HUDEP-2 (cell line): ENCODE data around the gene DENND1A.
"Not testable (repeated sequence)": the region's sequence is repeated elsewhere in the genome, so short reads cannot be mapped to it uniquely, and the experiment has no call there.

Experiments used
- DNase-seq, 76 experiments: peaks; one replicate each; lab custom pipeline; 2025; ENCODE audit not compliant: unreplicated experiment in 76 of 76; lab: John Stamatoyannopoulos, UW

DENND1A gene

GRCh38 chr9:123741214-123741613, 188.7 kb downstream of the DENND1A start:
- DNase-seq: no peak

- no peak for DNase-seq
These were observed 190.0 kb downstream of the DENND1A start for GRCh38 chr9:123739902-123740301.

- DNase-seq: no peak
These were observed 190.5 kb downstream of the DENND1A start for GRCh38 chr9:123739387-123739786.

- no peak for DNase-seq
These were observed 191.3 kb downstream of the DENND1A start for GRCh38 chr9:123738648-123739047.

GRCh38 chr9:123735376-123735775, 194.6 kb downstream of the DENND1A start:
- no peak for DNase-seq

GRCh38 chr9:123728571-123728970, 201.4 kb downstream of the DENND1A start:
- not testable (repeated sequence) for DNase-seq

- DNase-seq: no peak
These were observed 202.6 kb downstream of the DENND1A start for GRCh38 chr9:123727332-123727731.

GRCh38 chr9:123725389-123725788, 204.5 kb downstream of the DENND1A start:
- DNase-seq: no peak

- no peak for DNase-seq
These were observed 205.6 kb downstream of the DENND1A start for GRCh38 chr9:123724211-123724796.

- no peak for DNase-seq
These were observed 206.6 kb downstream of the DENND1A start for GRCh38 chr9:123723135-123723875.

GRCh38 chr9:123722378-123722777, 207.5 kb downstream of the DENND1A start:
- DNase-seq: no peak

GRCh38 chr9:123718188-123718587, 211.7 kb downstream of the DENND1A start:
- DNase-seq: no peak

- peak in 1 of 76 experiments; percentile 2 for DNase-seq
These were observed 212.2 kb downstream of the DENND1A start for GRCh38 chr9:123717581-123718175.

GRCh38 chr9:123716339-123716945, 213.5 kb downstream of the DENND1A start:
- no peak for DNase-seq

- DNase-seq: no peak
These were observed 214.7 kb downstream of the DENND1A start for GRCh38 chr9:123715258-123715657.

- DNase-seq: no peak
These were observed 216.6 kb downstream of the DENND1A start for GRCh38 chr9:123713282-123713681.

GRCh38 chr9:123712399-123712798, 217.5 kb downstream of the DENND1A start:
- no peak for DNase-seq

GRCh38 chr9:123710299-123710698, 219.6 kb downstream of the DENND1A start:
- DNase-seq: no peak

- no peak for DNase-seq
These were observed 227.4 kb downstream of the DENND1A start for GRCh38 chr9:123702483-123702882.

- no peak for DNase-seq
These were observed 232.2 kb downstream of the DENND1A start for GRCh38 chr9:123697686-123698085.

- no peak for DNase-seq
These were observed 233.4 kb downstream of the DENND1A start for GRCh38 chr9:123696476-123696875.

- DNase-seq: no peak
These were observed 234.5 kb downstream of the DENND1A start for GRCh38 chr9:123695386-123695785.
